ENCODE measurements around the gene TDRD15.

DNA sequence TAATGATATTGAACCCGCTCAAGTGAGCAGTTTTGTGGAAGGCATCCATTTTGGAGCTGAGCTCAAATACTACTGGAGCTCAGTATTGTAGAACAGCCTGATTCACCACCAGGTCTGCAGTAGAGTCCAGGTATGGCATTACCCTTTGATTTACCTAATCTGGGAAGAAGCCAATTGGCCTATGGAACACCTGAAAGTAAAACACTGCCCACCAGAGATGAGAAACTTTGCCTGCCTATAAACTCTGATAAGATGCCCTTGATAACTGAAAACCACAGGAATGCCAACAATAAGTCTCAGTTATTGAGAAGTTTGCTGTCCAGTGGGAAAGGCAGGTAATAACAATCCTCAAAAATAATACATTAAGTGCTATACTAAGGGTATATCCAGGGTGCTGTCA, 25.5 kb upstream of the TDRD15 start:
- TF ChIP-seq GATA2 (IDR thresholded peaks at IDR 0.05; ENCODE audit: low read depth, low read length): no peak
- TF ChIP-seq GATA3 (IDR thresholded peaks at IDR 0.05; ENCODE audit: low read depth, low read length): no peak
